Measurements from ENCODE around the gene MPZL2.

Gene MPZL2

GRCh38 chr11:118283756-118284350 lies 19.8 kb upstream of the MPZL2 start:
- H3K4me3 ChIP-seq (replicated peaks; ENCODE audit: low read depth, low read length): no peak overlapping the region
- DNase-seq (ENCODE audit: low read depth): no peak
- TF ChIP-seq CTCF (IDR thresholded peaks at IDR 0.05; ENCODE audit: low read length, missing control alignments): no peak

GRCh38 chr11:118283037-118283636 lies 19.0 kb upstream of the MPZL2 start:
- no peak for DNase-seq (ENCODE audit: low read depth)
- H3K4me3 ChIP-seq (replicated peaks; ENCODE audit: low read depth, low read length): no peak overlapping the region
- no peak for TF ChIP-seq CTCF (IDR thresholded peaks at IDR 0.05; ENCODE audit: low read length, missing control alignments)

- no peak for DNase-seq (ENCODE audit: low read depth)
- TF ChIP-seq CTCF (IDR thresholded peaks at IDR 0.05; ENCODE audit: low read length, missing control alignments): no peak
- H3K4me3 ChIP-seq (replicated peaks; ENCODE audit: low read depth, low read length): no peak overlapping the region
Observed at GRCh38 chr11:118282606-118283005, 18.5 kb upstream of the MPZL2 start.

GRCh38 chr11:118281284-118281683 lies 17.2 kb upstream of the MPZL2 start:
- no peak for DNase-seq (ENCODE audit: low read depth)
- H3K4me3 ChIP-seq (replicated peaks; ENCODE audit: low read depth, low read length): no peak overlapping the region
- no peak for TF ChIP-seq CTCF (IDR thresholded peaks at IDR 0.05; ENCODE audit: low read length, missing control alignments)

- H3K4me3 ChIP-seq (replicated peaks; ENCODE audit: low read depth, low read length): no peak overlapping the region
- no peak for TF ChIP-seq CTCF (IDR thresholded peaks at IDR 0.05; ENCODE audit: low read length, missing control alignments)
- DNase-seq (ENCODE audit: low read depth): peak; percentile 54
Observed at GRCh38 chr11:118277312-118277711, 13.2 kb upstream of the MPZL2 start.

- DNase-seq (ENCODE audit: low read depth): no peak
- no peak overlapping the region for H3K4me3 ChIP-seq (replicated peaks; ENCODE audit: low read depth, low read length)
- no peak for TF ChIP-seq CTCF (IDR thresholded peaks at IDR 0.05; ENCODE audit: low read length, missing control alignments)
Observed at GRCh38 chr11:118276422-118276821, 12.3 kb upstream of the MPZL2 start.

- TF ChIP-seq CTCF (IDR thresholded peaks at IDR 0.05; ENCODE audit: low read length, missing control alignments): no peak
- H3K4me3 ChIP-seq (replicated peaks; ENCODE audit: low read depth, low read length): no peak overlapping the region
- peak; percentile 84 for DNase-seq (ENCODE audit: low read depth)
Observed at GRCh38 chr11:118275176-118275575, 11.1 kb upstream of the MPZL2 start.

All from fibroblast of pulmonary artery (primary cell).